Heart left ventricle (tissue), 13 donors: ENCODE measurements around the gene IRAK4.

Experiments used
- POLR2A ChIP-seq, 2 donors: fragments of 450-650 bp; IDR thresholded peaks; one replicate each; pipeline ENCODE4 v1.6.1; 2017; ENCODE audit warnings: antibody characterized with exemption in 2 of 2, mild to moderate bottlenecking in 2 of 2, moderate library complexity in 2 of 2
- TF ChIP-seq, protein P1 (sequence below), 12 donors: fragments of 200-600 bp; sonication (generic) in 4 of 12; IDR thresholded peaks; one replicate each; pipeline versions ENCODE4 v1.5.0 to v1.8.0; 2018 to 2022; ENCODE audit warnings: antibody characterized with exemption in 12 of 12, mild to moderate bottlenecking in 5 of 12
- donor health status: ischemic (EF 13 %, LVEDD 7.1; RV severe dilation, severe dysfunction).
- donor health status: DM: no; HTN: yes; CAD: no.
- donor health status: DM: no; HTN: no; CAD: no.
- donor health status: ischemic (EF 25% LVEDD 6.9; RV normal size, moderate dysfunction).
- donor health status: ischemic (EF 25% LVEDD 5.7; RV mildly dilated, moderate dysfunction).
- donor health status: ischemic (EF 35%, LVEDD 5.7; RV mildly dilated, moderate dysfunction).
- donor health status: nonischemic (EF 11% LVEDD 7.7; RV severe dilation, severe dysfunction).
- donor health status: DM: yes; HTN: yes; CAD: no.
- donor health status: PGD.
- donor health status: ischemic (EF 29% LVEDD 5.4; RV normal size, mild dysfunction).
- donor health status: nonischemic (EF 23%, LVEDD 6.1; RV moderate dilation, normal function).

DNA sequence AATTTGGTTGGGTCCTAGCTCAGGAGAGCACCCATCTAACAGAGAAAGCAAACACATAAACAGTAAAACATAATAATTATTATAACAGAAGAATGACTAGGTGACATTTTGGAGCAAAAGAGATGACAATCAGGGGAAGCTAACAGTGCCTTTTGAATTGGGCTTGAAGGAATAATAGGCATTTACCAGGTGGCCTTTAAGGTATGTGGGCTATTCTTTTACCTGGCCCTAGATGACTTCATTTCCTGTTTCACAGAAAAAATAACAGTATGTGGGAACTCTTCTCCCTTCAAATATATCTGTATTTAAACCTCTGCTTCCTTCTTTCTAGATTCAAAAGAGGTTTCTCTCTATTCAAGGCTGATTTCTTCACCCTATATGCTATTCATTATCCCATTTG, 3.8 kb downstream of the IRAK4 start:
- TF ChIP-seq, protein P1, sequence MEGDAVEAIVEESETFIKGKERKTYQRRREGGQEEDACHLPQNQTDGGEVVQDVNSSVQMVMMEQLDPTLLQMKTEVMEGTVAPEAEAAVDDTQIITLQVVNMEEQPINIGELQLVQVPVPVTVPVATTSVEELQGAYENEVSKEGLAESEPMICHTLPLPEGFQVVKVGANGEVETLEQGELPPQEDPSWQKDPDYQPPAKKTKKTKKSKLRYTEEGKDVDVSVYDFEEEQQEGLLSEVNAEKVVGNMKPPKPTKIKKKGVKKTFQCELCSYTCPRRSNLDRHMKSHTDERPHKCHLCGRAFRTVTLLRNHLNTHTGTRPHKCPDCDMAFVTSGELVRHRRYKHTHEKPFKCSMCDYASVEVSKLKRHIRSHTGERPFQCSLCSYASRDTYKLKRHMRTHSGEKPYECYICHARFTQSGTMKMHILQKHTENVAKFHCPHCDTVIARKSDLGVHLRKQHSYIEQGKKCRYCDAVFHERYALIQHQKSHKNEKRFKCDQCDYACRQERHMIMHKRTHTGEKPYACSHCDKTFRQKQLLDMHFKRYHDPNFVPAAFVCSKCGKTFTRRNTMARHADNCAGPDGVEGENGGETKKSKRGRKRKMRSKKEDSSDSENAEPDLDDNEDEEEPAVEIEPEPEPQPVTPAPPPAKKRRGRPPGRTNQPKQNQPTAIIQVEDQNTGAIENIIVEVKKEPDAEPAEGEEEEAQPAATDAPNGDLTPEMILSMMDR (IDR thresholded peaks at IDR 0.05): no peak
- no peak for TF ChIP-seq POLR2A (IDR thresholded peaks at IDR 0.05)
